Stimulated activated CD4-positive, alpha-beta T cell treated with anti-CD3 and anti-CD28 coated beads, Interleukin-12 subunit alpha, Interleukin-12 subunit beta, amount 100 ng/mL, for 24 hours (primary cell): Measurements from ENCODE around the gene SRRM3.
A peak's percentile ranks its signal among the peaks of the same experiment; 100 is the strongest.
"Not testable (repeated sequence)": the region's sequence is repeated elsewhere in the genome, so short reads cannot be mapped to it uniquely, and the experiment has no call there.

ENCODE experiments used
- DNase-seq, 2 experiments: peaks; one replicate each; pipeline ENCODE4 v3.0.0-alpha.2; 2020; ENCODE audit warnings: low read depth in 2 of 2

SRRM3 gene

DNA sequence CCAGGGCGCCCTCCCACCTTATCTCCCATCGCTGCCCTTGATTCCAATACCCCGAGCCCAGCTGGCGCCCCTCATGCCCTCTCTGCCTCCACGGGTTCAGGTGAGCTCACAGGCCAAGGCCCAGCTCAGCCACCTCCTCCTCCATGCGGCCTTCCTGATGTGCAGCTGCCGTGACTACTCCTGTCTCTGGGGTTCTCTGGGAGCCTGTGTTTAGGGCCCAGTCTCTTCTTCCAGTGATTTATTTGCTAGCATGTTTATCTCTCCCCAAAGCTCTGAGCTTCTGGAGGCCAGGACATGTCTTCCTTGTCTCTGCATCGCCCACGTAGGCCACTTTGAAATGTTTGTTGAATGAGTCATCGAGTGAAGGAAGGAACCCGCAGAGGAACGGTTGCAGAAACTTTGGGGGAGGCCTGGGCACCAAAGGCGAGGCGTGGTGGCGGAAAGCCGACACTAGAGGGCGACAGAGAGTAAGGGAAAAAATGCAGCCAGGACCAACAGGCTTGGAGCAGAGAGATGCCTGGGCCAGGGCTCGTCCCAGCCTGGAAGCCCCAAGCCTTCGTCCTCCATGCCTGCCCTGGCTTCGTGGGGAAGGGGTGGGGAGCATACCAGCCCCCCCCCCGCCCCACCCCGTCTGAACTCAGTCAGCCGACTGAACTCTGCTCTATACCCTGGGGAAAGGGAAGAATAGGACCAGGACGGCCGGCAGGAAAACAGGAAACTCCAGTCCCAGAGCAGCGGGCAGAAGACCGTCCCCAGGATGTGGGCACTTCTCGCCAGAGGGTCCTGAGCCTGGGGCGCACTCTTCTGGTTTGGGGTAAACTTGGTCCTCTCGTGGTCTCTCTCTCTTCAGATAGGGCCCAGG is 89.9 kb downstream of the SRRM3 start:
- peak; percentile 84 to 93 for DNase-seq

GRCh38 chr7:76292213-76292573 is 90.5 kb downstream of the SRRM3 start:
- DNase-seq = no peak

DNA sequence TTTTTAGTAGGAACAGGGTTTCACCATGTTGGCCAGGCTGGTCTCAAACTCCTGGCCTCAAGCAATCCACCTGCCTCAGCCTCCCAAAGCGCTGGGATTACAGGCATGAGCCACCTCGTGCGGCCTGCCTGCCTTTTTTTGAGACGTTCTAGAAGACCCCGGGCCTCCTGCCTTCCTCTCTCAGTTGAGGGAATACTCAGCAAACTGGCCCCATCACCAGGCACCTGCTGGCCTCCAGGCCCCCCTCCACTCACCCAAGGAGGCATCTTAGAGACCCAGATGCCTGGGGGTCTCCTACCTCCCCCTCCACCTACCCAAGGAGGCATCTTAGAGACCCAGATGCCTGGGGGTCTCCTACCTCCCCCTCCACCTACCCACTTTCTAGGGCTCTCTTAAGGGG is 91.2 kb downstream of the SRRM3 start:
- not testable (repeated sequence) for DNase-seq

DNA sequence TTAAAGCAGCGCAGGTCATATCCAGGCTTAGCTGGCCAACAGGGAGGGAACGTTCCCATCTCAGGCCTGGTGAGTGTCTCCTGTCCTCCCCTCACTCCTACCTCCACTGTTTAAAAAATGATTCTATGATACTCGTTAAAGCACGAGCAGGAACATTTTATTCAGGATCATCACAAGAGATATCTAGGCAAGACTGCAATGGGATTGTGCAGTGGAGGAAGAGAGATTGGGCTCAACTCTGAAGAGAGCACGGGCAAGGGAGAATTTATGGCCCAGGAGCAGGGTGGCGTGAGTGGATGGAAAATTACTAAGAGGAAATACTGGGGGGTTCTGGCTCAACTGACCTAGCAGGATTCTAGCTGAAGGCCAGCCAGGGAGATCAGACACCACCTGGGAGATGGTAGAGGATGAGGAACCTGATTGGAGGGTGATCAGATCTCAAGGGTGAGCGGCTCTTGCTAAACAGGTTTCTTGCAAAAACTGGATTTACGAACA is 91.8 kb downstream of the SRRM3 start:
- DNase-seq = no peak

GRCh38 chr7:76294344-76295024 is 92.8 kb downstream of the SRRM3 start:
- no peak for DNase-seq

DNA sequence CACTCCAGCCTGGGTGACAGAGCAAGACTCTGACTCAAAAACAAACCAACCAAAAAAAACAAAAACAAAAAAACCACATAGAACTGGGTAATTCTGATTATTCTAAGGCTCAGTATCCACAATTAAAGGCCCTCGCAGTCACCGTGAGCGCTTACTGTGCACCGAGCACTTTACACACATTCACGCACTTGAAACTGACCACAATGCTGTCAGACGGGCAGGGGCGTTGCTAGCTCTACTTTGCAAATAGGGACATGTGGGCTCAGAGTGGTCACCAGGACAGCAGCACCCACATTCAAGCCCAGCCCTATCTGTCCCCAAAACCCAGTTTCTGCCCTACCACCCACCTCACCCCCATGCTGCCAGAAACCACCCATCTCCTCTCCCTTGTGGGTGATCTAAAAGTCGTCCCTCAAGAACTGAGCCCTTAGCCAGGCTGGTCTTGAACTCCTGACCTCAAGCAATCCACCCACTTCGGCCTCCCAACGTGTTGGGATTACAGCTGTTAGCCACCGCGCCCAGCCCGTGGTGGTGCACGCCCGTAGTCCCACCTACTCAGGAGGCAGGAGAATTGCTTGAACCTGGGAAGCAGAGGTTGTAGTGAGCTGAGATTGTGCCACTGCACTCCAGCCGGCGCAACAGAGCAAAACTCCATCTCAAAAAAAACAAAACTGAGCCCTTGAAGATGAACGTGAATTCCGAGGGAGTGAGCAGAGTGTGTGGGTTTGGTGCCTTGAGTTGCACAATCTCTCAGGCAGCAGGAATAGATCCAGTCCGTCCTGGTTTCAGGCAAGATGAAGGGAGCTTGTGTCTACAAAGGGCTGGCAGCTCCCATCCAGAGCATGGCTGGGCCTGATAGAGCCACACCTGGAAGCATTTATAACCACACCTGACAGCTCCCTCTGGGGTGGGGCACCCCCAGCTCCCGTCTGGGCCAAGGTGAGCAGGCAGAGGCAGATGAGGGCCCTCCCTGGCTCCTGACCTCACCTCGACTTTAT is 95.3 kb downstream of the SRRM3 start:
- no peak for DNase-seq

- DNase-seq = no peak
These were observed 98.6 kb downstream of the SRRM3 start for GRCh38 chr7:76300166-76300731.

GRCh38 chr7:76301000-76301399 is 99.3 kb downstream of the SRRM3 start:
- no peak for DNase-seq

- DNase-seq = no peak
These were observed 100.9 kb downstream of the SRRM3 start, which contains the start of gene HSPB1 for GRCh38 chr7:76302347-76303201. TSS of gene HSPB1 (plus strand) at chr7:76302673. CDS start at chr7:76302713, 40 bp downstream.

DNA sequence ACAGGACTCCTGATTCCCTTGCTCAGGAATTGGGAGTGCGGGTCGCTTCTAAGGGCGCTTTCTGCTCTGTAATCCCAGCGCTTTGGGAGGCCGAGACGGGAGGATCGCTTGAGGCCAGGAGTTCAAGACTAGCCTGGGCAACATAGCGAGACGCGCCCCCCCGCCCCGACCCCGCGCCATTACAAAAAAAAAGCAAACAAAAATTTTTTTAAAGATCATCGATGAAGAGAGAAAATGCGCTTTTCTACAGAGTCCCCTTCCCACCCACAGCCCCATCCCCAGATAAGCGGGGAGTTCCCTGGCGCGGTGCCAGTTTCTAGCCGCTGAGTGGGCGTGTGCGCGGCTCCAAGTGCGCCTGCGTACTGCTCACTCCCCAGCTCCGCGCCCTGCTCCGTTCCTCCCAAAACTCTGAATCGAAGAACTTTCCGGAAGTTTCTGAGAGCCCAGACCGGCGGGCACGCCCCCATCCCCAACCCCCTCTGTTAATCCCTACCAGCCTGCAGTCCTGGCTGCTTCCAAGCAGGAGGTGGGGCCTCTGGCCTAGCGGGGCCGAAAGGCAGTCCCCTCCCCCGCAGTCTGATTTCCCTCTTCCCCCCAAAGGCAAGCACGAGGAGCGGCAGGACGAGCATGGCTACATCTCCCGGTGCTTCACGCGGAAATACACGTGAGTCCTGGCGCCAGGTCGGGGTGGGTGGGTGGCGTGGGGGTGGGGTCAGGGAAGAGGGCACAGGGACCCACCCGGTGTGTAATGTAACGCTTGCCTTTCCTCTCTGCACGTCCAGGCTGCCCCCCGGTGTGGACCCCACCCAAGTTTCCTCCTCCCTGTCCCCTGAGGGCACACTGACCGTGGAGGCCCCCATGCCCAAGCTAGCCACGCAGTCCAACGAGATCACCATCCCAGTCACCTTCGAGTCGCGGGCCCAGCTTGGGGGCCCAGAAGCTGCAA is 101.8 kb downstream of the SRRM3 start:
- DNase-seq = peak; percentile 57 to 65

GRCh38 chr7:76304888-76305375 is 103.2 kb downstream of the SRRM3 start:
- no peak for DNase-seq

DNA sequence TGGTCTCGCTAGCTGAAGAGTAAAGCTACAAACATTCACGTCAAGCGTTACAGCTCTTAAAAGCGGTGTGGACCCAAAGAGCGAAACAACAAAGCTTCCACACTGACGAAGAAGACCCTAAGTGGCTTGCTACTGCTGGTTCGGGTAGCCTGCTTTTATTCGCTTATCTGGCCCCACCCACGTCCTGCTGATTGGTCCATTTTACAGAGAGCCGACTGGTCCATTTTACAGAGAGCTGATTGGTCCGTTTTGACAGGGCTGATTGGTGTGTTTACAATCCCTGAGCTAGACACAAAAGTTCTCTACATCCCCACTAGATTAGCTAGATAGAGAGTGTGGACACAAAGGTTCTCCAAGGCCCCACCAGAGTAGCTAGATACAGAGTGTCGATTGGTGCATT is 107.2 kb downstream of the SRRM3 start:
- not testable (repeated sequence) for DNase-seq

- not testable (repeated sequence) for DNase-seq
These were observed 107.8 kb downstream of the SRRM3 start for GRCh38 chr7:76309341-76310101.

- no peak for DNase-seq
These were observed 108.6 kb downstream of the SRRM3 start for GRCh38 chr7:76310102-76310957.

DNA sequence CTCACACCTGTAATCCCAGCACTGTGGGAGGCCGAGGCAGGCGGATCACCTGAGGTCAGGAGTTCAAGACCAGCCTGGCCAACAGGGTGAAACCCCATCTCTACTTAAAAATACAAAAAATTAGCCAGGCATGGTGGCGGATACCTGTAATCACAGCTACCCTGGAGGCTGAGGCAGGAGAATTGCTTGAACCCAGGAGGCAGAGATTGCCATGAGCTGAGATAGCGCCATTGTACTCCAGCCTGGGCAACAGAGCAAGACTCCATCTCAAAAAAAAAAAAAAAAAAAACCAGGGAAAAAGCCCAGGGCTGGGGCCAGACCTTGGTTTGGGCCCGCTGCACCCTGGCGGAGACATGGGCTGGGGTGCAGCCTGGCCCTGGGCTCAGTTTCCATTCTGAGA is 110.1 kb downstream of the SRRM3 start:
- not testable (repeated sequence) for DNase-seq

GRCh38 chr7:76314042-76314721 is 112.5 kb downstream of the SRRM3 start:
- peak; percentile 90 to 98 for DNase-seq

- not testable (repeated sequence) for DNase-seq
These were observed 113.0 kb downstream of the SRRM3 start for GRCh38 chr7:76314740-76315139.
